ENCODE measurements around the gene ACTL8.

ACTL8 gene

GRCh38 chr1:17772615-17773212 lies 17.6 kb downstream of the ACTL8 start:
- Histone ChIP-seq H3K36me3 (replicated peaks; ENCODE audit: insufficient read depth, low read length) (no peaks in the 10 kb centered on the region), H3K4me3 (ENCODE audit: low read length) (no peak overlapping the region), H3K27me3 (replicated peaks; ENCODE audit: insufficient read depth, low read length) (peaks cover 97% of the 10 kb centered on the region), H4K20me1 (ENCODE audit: insufficient read depth, low read length) (no peaks in the 10 kb centered on the region), H3K4me2 (ENCODE audit: low read depth, low read length) (no peak overlapping the region), H3K9ac (ENCODE audit: low read length) (no peak overlapping the region), H3F3A (ENCODE audit: insufficient read depth, low read length) (no peaks in the 10 kb centered on the region), H2AFZ (ENCODE audit: low read length) (no peak overlapping the region), H3K9me2 (replicated peaks; ENCODE audit: insufficient read depth, low read length) (no peaks in the 10 kb centered on the region), H3K27ac (ENCODE audit: low read length) (no peak overlapping the region), H3K9me3 (replicated peaks; ENCODE audit: insufficient read depth, low read length) (no peaks in the 10 kb centered on the region), H3K79me2 (ENCODE audit: low read length) (no peaks in the 10 kb centered on the region), H3K4me1 (ENCODE audit: low read length) (no peaks in the 10 kb centered on the region)
- no peak for TF ChIP-seq EZH2phosphoT487 (IDR thresholded peaks at IDR 0.05; ENCODE audit: low read length)
- no peak for DNase-seq

GRCh38 chr1:17773591-17774326 lies 18.6 kb downstream of the ACTL8 start:
- Histone ChIP-seq H3K9ac (ENCODE audit: low read length) (no peak overlapping the region), H3F3A (ENCODE audit: insufficient read depth, low read length) (no peaks in the 10 kb centered on the region), H3K36me3 (replicated peaks; ENCODE audit: insufficient read depth, low read length) (no peaks in the 10 kb centered on the region), H4K20me1 (ENCODE audit: insufficient read depth, low read length) (no peaks in the 10 kb centered on the region), H3K79me2 (ENCODE audit: low read length) (no peaks in the 10 kb centered on the region), H3K4me1 (ENCODE audit: low read length) (no peaks in the 10 kb centered on the region), H3K9me3 (replicated peaks; ENCODE audit: insufficient read depth, low read length) (no peaks in the 10 kb centered on the region), H3K4me3 (ENCODE audit: low read length) (no peak overlapping the region), H3K27me3 (replicated peaks; ENCODE audit: insufficient read depth, low read length) (peaks cover 99% of the 10 kb centered on the region), H2AFZ (ENCODE audit: low read length) (no peak overlapping the region), H3K9me2 (replicated peaks; ENCODE audit: insufficient read depth, low read length) (no peaks in the 10 kb centered on the region), H3K4me2 (ENCODE audit: low read depth, low read length) (no peak overlapping the region), H3K27ac (ENCODE audit: low read length) (no peak overlapping the region)
- no peak for DNase-seq
- TF ChIP-seq, protein P1, sequence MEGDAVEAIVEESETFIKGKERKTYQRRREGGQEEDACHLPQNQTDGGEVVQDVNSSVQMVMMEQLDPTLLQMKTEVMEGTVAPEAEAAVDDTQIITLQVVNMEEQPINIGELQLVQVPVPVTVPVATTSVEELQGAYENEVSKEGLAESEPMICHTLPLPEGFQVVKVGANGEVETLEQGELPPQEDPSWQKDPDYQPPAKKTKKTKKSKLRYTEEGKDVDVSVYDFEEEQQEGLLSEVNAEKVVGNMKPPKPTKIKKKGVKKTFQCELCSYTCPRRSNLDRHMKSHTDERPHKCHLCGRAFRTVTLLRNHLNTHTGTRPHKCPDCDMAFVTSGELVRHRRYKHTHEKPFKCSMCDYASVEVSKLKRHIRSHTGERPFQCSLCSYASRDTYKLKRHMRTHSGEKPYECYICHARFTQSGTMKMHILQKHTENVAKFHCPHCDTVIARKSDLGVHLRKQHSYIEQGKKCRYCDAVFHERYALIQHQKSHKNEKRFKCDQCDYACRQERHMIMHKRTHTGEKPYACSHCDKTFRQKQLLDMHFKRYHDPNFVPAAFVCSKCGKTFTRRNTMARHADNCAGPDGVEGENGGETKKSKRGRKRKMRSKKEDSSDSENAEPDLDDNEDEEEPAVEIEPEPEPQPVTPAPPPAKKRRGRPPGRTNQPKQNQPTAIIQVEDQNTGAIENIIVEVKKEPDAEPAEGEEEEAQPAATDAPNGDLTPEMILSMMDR (IDR thresholded peaks at IDR 0.05; ENCODE audit: low read length): no peak
- TF ChIP-seq EZH2 (optimal IDR thresholded peaks at IDR 0.05; ENCODE audit: low read depth, low read length): no peak
- TF ChIP-seq EZH2phosphoT487 (IDR thresholded peaks at IDR 0.05; ENCODE audit: low read length): no peak

DNA sequence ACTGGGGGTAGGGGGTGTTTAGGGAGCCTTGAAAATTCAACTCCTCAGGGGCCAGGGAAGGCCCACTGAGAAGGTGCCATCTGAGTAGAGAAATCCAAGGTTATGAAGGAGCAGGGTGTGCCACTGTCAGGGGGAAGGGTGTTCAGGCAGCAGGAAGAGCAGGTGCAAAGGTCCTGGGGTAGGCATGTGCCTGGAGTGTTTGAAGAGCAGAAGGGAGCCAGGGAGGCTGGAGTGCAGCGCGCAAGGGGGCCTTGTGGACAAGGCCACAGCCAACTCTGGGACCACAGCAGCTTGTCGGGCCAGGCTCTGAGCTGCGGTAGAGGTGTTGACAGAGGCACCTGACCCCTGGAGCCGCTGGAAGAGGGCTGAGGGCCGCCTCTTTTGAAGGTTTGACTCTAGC lies 19.3 kb downstream of the ACTL8 start:
- H3F3A ChIP-seq (ENCODE audit: insufficient read depth, low read length): no peaks in the 10 kb centered on the region
- H3K9me2 ChIP-seq (replicated peaks; ENCODE audit: insufficient read depth, low read length): no peaks in the 10 kb centered on the region
- H3K4me3 ChIP-seq (ENCODE audit: low read length): no peak overlapping the region
- H2AFZ ChIP-seq (ENCODE audit: low read length): no peak overlapping the region
- H3K27me3 ChIP-seq (replicated peaks; ENCODE audit: insufficient read depth, low read length): peaks cover 99% of the 10 kb centered on the region
- no peaks in the 10 kb centered on the region for H3K36me3 ChIP-seq (replicated peaks; ENCODE audit: insufficient read depth, low read length)
- no peak overlapping the region for H3K27ac ChIP-seq (ENCODE audit: low read length)
- DNase-seq: no peak
- H3K79me2 ChIP-seq (ENCODE audit: low read length): no peaks in the 10 kb centered on the region
- H3K9ac ChIP-seq (ENCODE audit: low read length): no peak overlapping the region
- H3K4me2 ChIP-seq (ENCODE audit: low read depth, low read length): no peak overlapping the region
- no peaks in the 10 kb centered on the region for H4K20me1 ChIP-seq (ENCODE audit: insufficient read depth, low read length)
- H3K4me1 ChIP-seq (ENCODE audit: low read length): no peaks in the 10 kb centered on the region
- H3K9me3 ChIP-seq (replicated peaks; ENCODE audit: insufficient read depth, low read length): no peaks in the 10 kb centered on the region
- TF ChIP-seq EZH2 (optimal IDR thresholded peaks at IDR 0.05; ENCODE audit: low read depth, low read length): no peak
- TF ChIP-seq, protein P1 (IDR thresholded peaks at IDR 0.05; ENCODE audit: low read length): no peak
- no peak for TF ChIP-seq EZH2phosphoT487 (IDR thresholded peaks at IDR 0.05; ENCODE audit: low read length)

DNA sequence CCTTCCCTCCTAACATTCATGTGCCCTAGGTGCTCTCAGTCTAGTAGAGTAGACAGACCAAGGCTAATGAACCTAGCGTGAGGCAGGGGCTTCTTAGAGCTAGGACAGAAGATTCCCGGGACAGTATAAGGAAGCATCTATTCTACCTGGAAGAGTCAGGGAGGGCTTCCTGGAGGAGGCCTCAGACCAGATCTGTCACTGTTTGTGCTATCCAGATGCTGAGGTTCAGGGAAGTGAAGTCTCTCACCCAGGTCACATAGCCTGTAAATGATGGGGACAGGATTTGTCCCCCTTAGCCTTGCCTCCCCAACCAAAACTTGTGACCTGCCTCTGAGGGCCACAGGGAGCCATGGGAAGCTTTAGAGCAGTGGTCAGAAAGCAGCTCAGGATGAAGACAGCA lies 20.7 kb downstream of the ACTL8 start:
- Histone ChIP-seq H3K9ac (ENCODE audit: low read length) (no peak overlapping the region), H3K36me3 (replicated peaks; ENCODE audit: insufficient read depth, low read length) (no peaks in the 10 kb centered on the region), H3K79me2 (ENCODE audit: low read length) (no peaks in the 10 kb centered on the region), H3K9me2 (replicated peaks; ENCODE audit: insufficient read depth, low read length) (no peaks in the 10 kb centered on the region), H3K4me1 (ENCODE audit: low read length) (no peaks in the 10 kb centered on the region), H3K4me3 (ENCODE audit: low read length) (no peak overlapping the region), H3F3A (ENCODE audit: insufficient read depth, low read length) (no peaks in the 10 kb centered on the region), H3K9me3 (replicated peaks; ENCODE audit: insufficient read depth, low read length) (no peaks in the 10 kb centered on the region), H4K20me1 (ENCODE audit: insufficient read depth, low read length) (no peaks in the 10 kb centered on the region), H3K4me2 (ENCODE audit: low read depth, low read length) (no peak overlapping the region), H2AFZ (ENCODE audit: low read length) (no peak overlapping the region), H3K27ac (ENCODE audit: low read length) (no peak overlapping the region), H3K27me3 (replicated peaks; ENCODE audit: insufficient read depth, low read length) (peaks cover 98% of the 10 kb centered on the region)
- no peak for DNase-seq
- TF ChIP-seq, protein P1 (IDR thresholded peaks at IDR 0.05; ENCODE audit: low read length): no peak
- no peak for TF ChIP-seq EZH2phosphoT487 (IDR thresholded peaks at IDR 0.05; ENCODE audit: low read length)
- no peak for TF ChIP-seq EZH2 (optimal IDR thresholded peaks at IDR 0.05; ENCODE audit: low read depth, low read length)
